ENCODE results near the gene ARF4. TPM values are rescaled to one million over a fixed set of nuclear protein-coding genes. Genes with fewer than 3 reads are reported as not detected.

Gene ARF4
- total and polyA plus RNA-seq, 7 donors = 88.1 to 290 (median 96.9) TPM

GRCh38 chr3:57605683-57606082 lies 8.5 kb upstream of the ARF4 start:
- no peak overlapping the region for H3K4me3 ChIP-seq
- H3K4me1 ChIP-seq = no peaks in the 10 kb centered on the region
- TF ChIP-seq POLR2AphosphoS5 (IDR thresholded peaks at IDR 0.05) = no peak
- TF ChIP-seq EP300 (IDR thresholded peaks at IDR 0.05) = no peak
- TF ChIP-seq POLR2A (IDR thresholded peaks at IDR 0.05) = no peak
- TF ChIP-seq CTCF (IDR thresholded peaks at IDR 0.05) = no peak
- no peak overlapping the region for H3K27ac ChIP-seq
- no peaks in the 10 kb centered on the region for H3K36me3 ChIP-seq
- intact Hi-C loops (cut with DNase I) = no loop called here
- no peaks in the 10 kb centered on the region for H3K27me3 ChIP-seq
- no peak for DNase-seq
- H3K9me3 ChIP-seq = no peaks in the 10 kb centered on the region

GRCh38 chr3:57604971-57605370 lies 7.8 kb upstream of the ARF4 start:
- 21 to 60% methylated on average over 2 of the region's 2 CpGs for WGBS, 2 donors
- no peak overlapping the region for H3K27ac ChIP-seq
- H3K4me3 ChIP-seq = no peak overlapping the region

GRCh38 chr3:57600195-57600594 lies 3.1 kb upstream of the ARF4 start:
- Histone ChIP-seq H3K4me3 (no peak overlapping the region), H3K36me3 (no peaks in the 10 kb centered on the region), H3K27ac (no peak overlapping the region), H3K4me1 (peaks cover 0 to 22% (median 17%) of the 10 kb centered on the region in 4 donors), H3K27me3 (no peaks in the 10 kb centered on the region), H3K9me3 (no peaks in the 10 kb centered on the region)
- DNase-seq = no peak
- intact Hi-C loops (cut with DNase I) = no loop called here
- TF ChIP-seq EP300 (IDR thresholded peaks at IDR 0.05) (no peak), POLR2A (IDR thresholded peaks at IDR 0.05) (no peak), CTCF (IDR thresholded peaks at IDR 0.05) (no peak), POLR2AphosphoS5 (IDR thresholded peaks at IDR 0.05) (no peak)
- WGBS, 2 donors = 95 to 96% methylated on average over 2 of the region's 2 CpGs

More at GRCh38 chr3:57604971-57605370, 7.8 kb upstream of the ARF4 start:
- Histone ChIP-seq H3K9me3 (no peaks in the 10 kb centered on the region), H3K36me3 (no peaks in the 10 kb centered on the region), H3K27me3 (no peaks in the 10 kb centered on the region), H3K4me1 (no peaks in the 10 kb centered on the region)
- DNase-seq = no peak
- intact Hi-C loops (cut with DNase I) = no loop called here
- TF ChIP-seq EP300 (IDR thresholded peaks at IDR 0.05) = no peak
- no peak for TF ChIP-seq POLR2AphosphoS5 (IDR thresholded peaks at IDR 0.05)

- no peaks in the 10 kb centered on the region for H3K9me3 ChIP-seq
- no peaks in the 10 kb centered on the region for H3K36me3 ChIP-seq
- DNase-seq = no peak
- intact Hi-C loops (cut with DNase I) = loop anchor here (5.0 kb wide), 2 partner anchors 93 to 432 kb away; partner anchors contain the start of genes DENND6A and IL17RD
- H3K4me3 ChIP-seq = peak overlapping the region in 3 of 4 donors; percentile 53 to 77 (median 60)
- peaks cover 0 to 35% (median 30%) of the 10 kb centered on the region in 4 donors for H3K4me1 ChIP-seq
- 57 to 61% methylated on average over 5 of the region's 5 CpGs for WGBS, 2 donors
- H3K27ac ChIP-seq = peak overlapping the region; percentile 94 to 99 (median 98)
- TF ChIP-seq CTCF (IDR thresholded peaks at IDR 0.05) (no peak), EP300 (IDR thresholded peaks at IDR 0.05) (no peak), POLR2A (IDR thresholded peaks at IDR 0.05) (no peak), POLR2AphosphoS5 (IDR thresholded peaks at IDR 0.05) (no peak)
- H3K27me3 ChIP-seq = no peaks in the 10 kb centered on the region
Measured at GRCh38 chr3:57598765-57599360, 1.7 kb upstream of the ARF4 start.

GRCh38 chr3:57596495-57597126 lies 533 bp downstream of the ARF4 start:
- no peaks in the 10 kb centered on the region for H3K9me3 ChIP-seq
- WGBS, 2 donors = 0% methylated on average over 31 of the region's 31 CpGs
- no peaks in the 10 kb centered on the region for H3K36me3 ChIP-seq
- peak overlapping the region; percentile 94 to 99 (median 98) for H3K27ac ChIP-seq
- TF ChIP-seq EP300 (IDR thresholded peaks at IDR 0.05) (no peak), POLR2AphosphoS5 (IDR thresholded peaks at IDR 0.05) (peak; percentile 33 to 77 (median 58)), POLR2A (IDR thresholded peaks at IDR 0.05) (peak; percentile 11 to 49), CTCF (IDR thresholded peaks at IDR 0.05) (no peak)
- peak; percentile 94 for DNase-seq
- H3K27me3 ChIP-seq = no peaks in the 10 kb centered on the region
- intact Hi-C loops (cut with DNase I) = loop anchor here (1.0 to 5.0 kb wide), 4 partner anchors 41 to 429 kb away; partner anchors contain the start of genes DENND6A, IL17RD and SLMAP
- H3K4me1 ChIP-seq = peaks cover 0 to 55% (median 49%) of the 10 kb centered on the region in 4 donors
- peak overlapping the region; percentile 77 to 85 (median 79) for H3K4me3 ChIP-seq
